Right lobe of liver (tissue), 6 donors: ENCODE measurements around the gene MTMR12. TPM values are rescaled to one million over a fixed set of nuclear protein-coding genes. Genes with fewer than 3 reads are reported as not detected.
A peak's percentile ranks its signal among the peaks of the same experiment; 100 is the strongest.

Experiments used
- ATAC-seq, 4 donors: fragments of 200-7000 bp; cut with Tn5 transposase; one replicate each; pipeline ENCODE4 v1.9.1; 2020; ENCODE audit warnings: mild to moderate bottlenecking in 4 of 4, moderate library complexity in 4 of 4
- DNase-seq, 3 donors: peaks; one replicate each; pipeline ENCODE4 v3.0.0-alpha.2; 2020
- H3K27ac ChIP-seq, 3 donors: fragments of 200-600 bp; one replicate each; pipeline ENCODE4 v1.8.0; 2022
- H3K27me3 ChIP-seq, 2 donors: fragments of 200-600 bp; one replicate each; pipeline ENCODE4 v1.8.0; 2022
- H3K36me3 ChIP-seq, 4 donors: fragments of 200-600 bp; sonication (generic) in 1 of 4; one replicate each; pipeline versions ENCODE4 v1.5.1 to v1.8.0; 2017 to 2022; ENCODE audit warnings: control low read depth in 1 of 4
- H3K4me1 ChIP-seq, 4 donors: fragments of 200-600 bp; sonication (generic) in 1 of 4; one replicate each; pipeline versions ENCODE4 v1.5.1 to v1.8.0; 2017 to 2022; ENCODE audit warnings: control low read depth in 1 of 4
- H3K4me3 ChIP-seq, 3 donors: fragments of 200-600 bp; one replicate each; pipeline ENCODE4 v1.8.0; 2022
- H3K9me3 ChIP-seq, 4 donors: fragments of 200-600 bp; sonication (generic) in 1 of 4; one replicate each; pipeline versions ENCODE4 v1.5.1 to v1.8.0; 2017 to 2022; ENCODE audit warnings: control low read depth in 1 of 4
- CTCF ChIP-seq, 4 donors: fragments of 200-600 bp in 3 of 4; fragments of 450-650 bp in 1 of 4; IDR thresholded peaks; one replicate each; pipeline versions ENCODE4 v1.5.1 to v1.8.0; 2016 to 2022; ENCODE audit warnings: antibody characterized with exemption in 4 of 4, mild to moderate bottlenecking in 2 of 4
- POLR2A ChIP-seq: fragments of 450-650 bp; IDR thresholded peaks from one replicate; pipeline ENCODE4 v1.6.1; 2017; ENCODE audit warnings: antibody characterized with exemption, mild to moderate bottlenecking
- WGBS: methylation state at CpG from one replicate; pipeline ENCODE4 v1.1.6; 2018; ENCODE audit warnings: low coverage, low lambda C conversion rate; ENCODE audit not compliant: insufficient coverage; ENCODE audit errors: missing lambda C conversion rate; 5-methylcytosine and 5-hydroxymethylcytosine counted together
- intact Hi-C, 2 donors: fragments of 100-400 bp; cut with DNase I; formaldehyde crosslinking; loops; one replicate each; pipeline versions ENCODE4 v1.11.2 to v1.14.1; 2022
- long read RNA-seq: library from polyadenylated mRNA; unstranded; transcript quantifications from one replicate; pipeline ENCODE4 v2.0.0, GENCODE V29; 2019
- total RNA-seq, 6 experiments: library from RNA; depleted of rRNA in 2 of 6; stranded (reverse); fragments of >200 nt in 2 of 6; fragmentation: NEBNext Ultra II Directional in 3 of 6; extraction: Animal tissue kit (Norgen Biotek cat#: 25700) in 3 of 6; gene quantifications; one replicate each; pipeline versions ENCODE4 v1.1.0 to v1.2.4, GENCODE V29; 2016 to 2023
- donor health status: DM: no; HTN: yes; CAD: no.
- donor health status: DM: no; HTN: no; CAD: no.
- donor health status: DM: no; HTN: no; CAD: no.
- donor health status: DM: no; HTN: yes; CAD: no.
- donor health status: DM: no; HTN: yes; CAD: no.

Gene MTMR12, protein sequence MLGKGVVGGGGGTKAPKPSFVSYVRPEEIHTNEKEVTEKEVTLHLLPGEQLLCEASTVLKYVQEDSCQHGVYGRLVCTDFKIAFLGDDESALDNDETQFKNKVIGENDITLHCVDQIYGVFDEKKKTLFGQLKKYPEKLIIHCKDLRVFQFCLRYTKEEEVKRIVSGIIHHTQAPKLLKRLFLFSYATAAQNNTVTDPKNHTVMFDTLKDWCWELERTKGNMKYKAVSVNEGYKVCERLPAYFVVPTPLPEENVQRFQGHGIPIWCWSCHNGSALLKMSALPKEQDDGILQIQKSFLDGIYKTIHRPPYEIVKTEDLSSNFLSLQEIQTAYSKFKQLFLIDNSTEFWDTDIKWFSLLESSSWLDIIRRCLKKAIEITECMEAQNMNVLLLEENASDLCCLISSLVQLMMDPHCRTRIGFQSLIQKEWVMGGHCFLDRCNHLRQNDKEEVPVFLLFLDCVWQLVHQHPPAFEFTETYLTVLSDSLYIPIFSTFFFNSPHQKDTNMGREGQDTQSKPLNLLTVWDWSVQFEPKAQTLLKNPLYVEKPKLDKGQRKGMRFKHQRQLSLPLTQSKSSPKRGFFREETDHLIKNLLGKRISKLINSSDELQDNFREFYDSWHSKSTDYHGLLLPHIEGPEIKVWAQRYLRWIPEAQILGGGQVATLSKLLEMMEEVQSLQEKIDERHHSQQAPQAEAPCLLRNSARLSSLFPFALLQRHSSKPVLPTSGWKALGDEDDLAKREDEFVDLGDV
- 10 to 100 TPM; 14.9 to 22.9 (median 16.3) TPM for total RNA-seq
- long read RNA-seq, partial matches to known transcripts: 0 of 2 reads
- long read RNA-seq, other reads (novel, unspliced or antisense): 2 of 2 reads

DNA sequence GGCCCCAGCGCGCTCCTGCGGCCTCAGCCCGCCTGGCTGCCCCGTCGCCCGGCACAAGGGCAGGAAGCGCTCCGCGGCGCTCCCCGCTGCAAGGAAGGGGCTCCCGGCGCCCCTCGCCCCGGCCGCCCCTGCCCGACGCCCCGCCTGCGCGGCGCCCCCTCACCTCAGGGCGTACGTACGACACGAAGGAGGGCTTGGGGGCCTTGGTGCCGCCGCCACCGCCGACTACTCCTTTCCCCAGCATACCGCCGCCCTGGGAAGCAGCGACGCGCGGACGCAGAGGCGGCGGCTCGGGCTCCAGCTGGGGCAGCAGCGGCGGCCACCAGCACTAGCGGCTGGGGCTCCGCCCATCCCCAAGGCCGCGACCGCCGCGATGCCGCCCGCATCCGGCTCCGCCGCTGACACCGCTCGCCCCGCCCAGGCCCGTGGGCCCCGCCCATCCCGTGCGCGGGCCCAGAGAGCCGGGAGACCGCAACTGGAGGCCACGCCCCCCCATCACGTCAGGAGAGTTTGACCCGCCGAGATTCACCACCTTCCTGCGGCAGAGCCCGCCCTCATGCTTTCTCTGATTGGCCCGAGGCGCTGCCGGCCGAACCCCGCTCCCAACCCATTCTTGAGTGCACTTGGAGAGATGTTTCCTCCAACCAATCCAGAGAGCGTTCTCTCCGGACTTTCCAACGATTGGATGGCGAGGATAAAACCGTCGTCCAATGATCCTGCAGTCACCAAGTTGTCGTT lies at the start of gene MTMR12:
TSS of gene MTMR12 (minus strand) at position 345 of the 738 bp plus-strand sequence. CDS start at position 244, 101 bp downstream.
- peaks cover 0 to 44% (median 8%) of the 10 kb centered on the region in 4 donors for H3K4me1 ChIP-seq
- H3K36me3 ChIP-seq: no peaks in the 10 kb centered on the region
- H3K4me3 ChIP-seq: peak within 1 kb of the TSS; percentile 80 to 90 (median 84)
- intact Hi-C loops: no loop called here
- DNase-seq: peak; percentile 100
- TF ChIP-seq POLR2A (peak; percentile 97), CTCF (IDR thresholded peaks at IDR 0.05) (no peak)
- no peaks in the 10 kb centered on the region for H3K9me3 ChIP-seq
- peak; percentile 95 to 98 (median 96) for ATAC-seq
- peak within 1 kb of the TSS; percentile 91 to 97 (median 96) for H3K27ac ChIP-seq
- H3K27me3 ChIP-seq: no peaks in the 10 kb centered on the region
- 0% methylated on average over 1 of the region's 83 CpGs for WGBS

GRCh38 chr5:32362527-32362926 lies 49.8 kb upstream of the MTMR12 start:
- TF ChIP-seq POLR2A (no peak), CTCF (IDR thresholded peaks at IDR 0.05) (no peak)
- Histone ChIP-seq H3K9me3 (no peaks in the 10 kb centered on the region), H3K4me1 (no peaks in the 10 kb centered on the region), H3K36me3 (peaks cover 0 to 27% (median 6%) of the 10 kb centered on the region in 4 donors), H3K27ac (no peak overlapping the region), H3K4me3 (no peak overlapping the region), H3K27me3 (no peaks in the 10 kb centered on the region)
- WGBS: 86% methylated on average over 4 of the region's 4 CpGs
- ATAC-seq (no peak), DNase-seq (no peak)
- intact Hi-C loops: no loop called here

GRCh38 chr5:32360906-32361305 lies 48.2 kb upstream of the MTMR12 start:
- Histone ChIP-seq H3K4me1 (no peaks in the 10 kb centered on the region), H3K36me3 (peaks cover 0 to 33% (median 6%) of the 10 kb centered on the region in 4 donors), H3K27ac (no peak overlapping the region), H3K4me3 (no peak overlapping the region), H3K9me3 (no peaks in the 10 kb centered on the region), H3K27me3 (no peaks in the 10 kb centered on the region)
- TF ChIP-seq POLR2A (no peak), CTCF (IDR thresholded peaks at IDR 0.05) (no peak)
- ATAC-seq: no peak
- DNase-seq: no peak
- WGBS: 84% methylated on average over 4 of the region's 4 CpGs
- intact Hi-C loops: no loop called here

DNA sequence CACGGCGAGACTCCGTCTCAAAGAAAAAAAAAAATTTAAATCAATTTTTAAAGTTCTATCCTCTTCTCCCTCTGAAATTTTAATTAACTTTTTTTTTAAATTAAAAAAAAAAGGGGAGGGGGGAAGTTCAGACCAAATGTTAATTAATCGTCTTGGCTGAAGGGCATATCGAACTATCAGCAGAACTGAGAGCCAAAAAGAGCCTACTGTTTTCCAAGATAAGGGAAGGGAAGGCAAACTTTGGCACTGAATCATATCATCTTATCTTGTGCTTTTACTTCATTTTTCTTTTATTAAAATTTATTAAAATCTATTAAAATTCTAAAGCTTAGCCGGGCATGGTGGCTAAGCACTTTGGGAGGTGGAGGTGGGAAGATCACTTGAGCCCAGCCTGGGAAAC lies 45.9 kb upstream of the MTMR12 start:
- no peak overlapping the region for H3K27ac ChIP-seq
- ATAC-seq (no peak), DNase-seq (no peak)
- peaks cover 0 to 34% (median 6%) of the 10 kb centered on the region in 4 donors for H3K36me3 ChIP-seq
- 72% methylated on average over 6 of the region's 6 CpGs for WGBS
- H3K27me3 ChIP-seq: no peaks in the 10 kb centered on the region
- intact Hi-C loops: no loop called here
- no peak overlapping the region for H3K4me3 ChIP-seq
- TF ChIP-seq POLR2A (no peak), CTCF (IDR thresholded peaks at IDR 0.05) (no peak)
- no peaks in the 10 kb centered on the region for H3K4me1 ChIP-seq
- no peaks in the 10 kb centered on the region for H3K9me3 ChIP-seq
